Prostate gland (tissue), 2 donors: ENCODE data around the gene KCNG2. TPM values are rescaled to one million over a fixed set of nuclear protein-coding genes. Genes with fewer than 3 reads are reported as not detected.

ENCODE experiments used
- DNase-seq: peaks from one replicate; pipeline ENCODE4 v3.0.0-alpha.2; 2019; ENCODE audit warnings: low spot score
- H3K27ac ChIP-seq, 2 donors: fragments of 200-600 bp; sonication (generic); 2 replicates each; pipeline ENCODE4 v1.5.1; 2017 to 2019
- H3K27me3 ChIP-seq: fragments of 200-600 bp; sonication (generic); replicated peaks from 2 replicates; pipeline ENCODE4 v1.5.1; 2019; ENCODE audit not compliant: insufficient read depth
- H3K36me3 ChIP-seq, 2 donors: fragments of 200-600 bp; sonication (generic); 1 replicate in 1 of 2; 2 replicates in 1 of 2; pipeline versions ENCODE4 v1.5.1 to v1.8.1; 2017 to 2019
- H3K4me1 ChIP-seq: fragments of 200-600 bp; sonication (generic); replicated peaks from 2 replicates; pipeline ENCODE4 v1.5.1; 2019
- H3K4me3 ChIP-seq, 2 donors: fragments of 200-600 bp; sonication (generic); 2 replicates each; pipeline ENCODE4 v1.5.1; 2017 to 2019
- H3K9me3 ChIP-seq: fragments of 200-600 bp; sonication (generic); 2 replicates; pipeline ENCODE4 v1.5.1; 2017
- POLR2A ChIP-seq: fragments of 450-650 bp; IDR thresholded peaks from one replicate; pipeline ENCODE4 v1.6.1; 2016; ENCODE audit warnings: antibody characterized with exemption, mild to moderate bottlenecking
- POLR2AphosphoS5 ChIP-seq: sonication (generic); formaldehyde crosslinking; IDR thresholded peaks from one replicate; pipeline ENCODE4 v1.6.1; 2017; ENCODE audit warnings: antibody characterized with exemption
- WGBS: methylation state at CpG from one replicate; pipeline ENCODE4 v1.1.5; 2018; 5-methylcytosine and 5-hydroxymethylcytosine counted together
- intact Hi-C: fragments of 100-400 bp; cut with DNase I; formaldehyde crosslinking; loops from one replicate; pipeline ENCODE4 v1.14.2; 2022
- total RNA-seq, 2 donors: library from RNA; depleted of rRNA; stranded (reverse); fragments of >200 nt; gene quantifications; one replicate each; pipeline ENCODE4 v1.1.0, GENCODE V29; 2016
- TF ChIP-seq, protein P1 (sequence below), 4 experiments: fragments of 200-600 bp in 2 of 4; fragments of 450-650 bp in 2 of 4; sonication (generic) in 2 of 4; IDR thresholded peaks; 1 replicate in 3 of 4; 2 replicates in 1 of 4; pipeline ENCODE4 v1.5.1; 2016 to 2019; ENCODE audit warnings: antibody characterized with exemption in 4 of 4, mild to moderate bottlenecking in 2 of 4, moderate library complexity in 2 of 4

Gene KCNG2
- total RNA-seq, 2 donors from 2014 or later, result 3.7 TPM; not detected in 1

- WGBS, result 93% methylated on average over 22 of the region's 25 CpGs
- H3K36me3 ChIP-seq, result no peaks in the 10 kb centered on the region
- DNase-seq, result no peak
- TF ChIP-seq, protein P1, sequence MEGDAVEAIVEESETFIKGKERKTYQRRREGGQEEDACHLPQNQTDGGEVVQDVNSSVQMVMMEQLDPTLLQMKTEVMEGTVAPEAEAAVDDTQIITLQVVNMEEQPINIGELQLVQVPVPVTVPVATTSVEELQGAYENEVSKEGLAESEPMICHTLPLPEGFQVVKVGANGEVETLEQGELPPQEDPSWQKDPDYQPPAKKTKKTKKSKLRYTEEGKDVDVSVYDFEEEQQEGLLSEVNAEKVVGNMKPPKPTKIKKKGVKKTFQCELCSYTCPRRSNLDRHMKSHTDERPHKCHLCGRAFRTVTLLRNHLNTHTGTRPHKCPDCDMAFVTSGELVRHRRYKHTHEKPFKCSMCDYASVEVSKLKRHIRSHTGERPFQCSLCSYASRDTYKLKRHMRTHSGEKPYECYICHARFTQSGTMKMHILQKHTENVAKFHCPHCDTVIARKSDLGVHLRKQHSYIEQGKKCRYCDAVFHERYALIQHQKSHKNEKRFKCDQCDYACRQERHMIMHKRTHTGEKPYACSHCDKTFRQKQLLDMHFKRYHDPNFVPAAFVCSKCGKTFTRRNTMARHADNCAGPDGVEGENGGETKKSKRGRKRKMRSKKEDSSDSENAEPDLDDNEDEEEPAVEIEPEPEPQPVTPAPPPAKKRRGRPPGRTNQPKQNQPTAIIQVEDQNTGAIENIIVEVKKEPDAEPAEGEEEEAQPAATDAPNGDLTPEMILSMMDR (IDR thresholded peaks at IDR 0.05), result no peak
- TF ChIP-seq POLR2A (no peak), POLR2AphosphoS5 (no peak)
- no peak overlapping the region for H3K4me3 ChIP-seq
- H3K4me1 ChIP-seq, result peaks cover 5% of the 10 kb centered on the region
- no peak overlapping the region for H3K27ac ChIP-seq
- H3K27me3 ChIP-seq, result no peaks in the 10 kb centered on the region
- intact Hi-C loops, result no loop called here
- H3K9me3 ChIP-seq, result no peaks in the 10 kb centered on the region
These were observed 130.1 kb downstream of the KCNG2 start for GRCh38 chr18:79927607-79928562.

- DNase-seq, result no peak
- Histone ChIP-seq H3K27ac (no peak overlapping the region), H3K36me3 (no peaks in the 10 kb centered on the region), H3K27me3 (no peaks in the 10 kb centered on the region), H3K4me1 (peaks cover 5% of the 10 kb centered on the region), H3K9me3 (no peaks in the 10 kb centered on the region), H3K4me3 (no peak overlapping the region)
- TF ChIP-seq, protein P1 (IDR thresholded peaks at IDR 0.05), result no peak
- TF ChIP-seq POLR2AphosphoS5 (no peak), POLR2A (no peak)
- 92% methylated on average over 9 of the region's 9 CpGs for WGBS
- intact Hi-C loops, result no loop called here
These were observed 130.8 kb downstream of the KCNG2 start for GRCh38 chr18:79928563-79928960.

DNA sequence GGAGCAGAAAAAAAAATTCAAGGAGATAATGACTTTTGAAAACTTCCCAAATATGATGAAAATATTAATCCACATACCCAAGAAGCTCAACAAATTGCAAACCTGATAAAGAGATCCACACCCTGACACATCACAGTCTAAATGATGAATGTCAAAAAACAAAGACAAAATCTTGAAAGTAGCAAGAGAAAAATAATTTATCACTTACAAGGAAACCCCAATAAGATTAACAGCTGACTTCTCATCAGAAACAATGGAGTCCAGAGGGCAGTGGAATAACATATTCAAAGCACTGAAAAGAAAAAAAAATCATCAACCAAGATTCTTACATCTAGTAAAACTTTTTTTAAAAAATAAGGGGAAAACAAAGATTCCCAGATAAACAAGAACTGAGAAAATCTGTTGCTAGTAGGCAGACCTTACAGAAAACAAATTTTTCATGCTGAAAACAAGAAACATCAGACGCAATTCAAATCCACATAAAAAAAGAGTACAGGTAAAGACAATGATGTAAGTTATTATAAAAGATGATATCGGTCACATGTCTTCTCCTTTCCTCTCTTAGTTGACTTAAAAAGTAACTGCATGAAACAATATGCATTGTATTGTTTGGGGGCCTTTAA, 132.4 kb downstream of the KCNG2 start:
- Histone ChIP-seq H3K27me3 (no peaks in the 10 kb centered on the region), H3K27ac (no peak overlapping the region), H3K4me1 (peaks cover under 1% of the 10 kb centered on the region), H3K36me3 (no peaks in the 10 kb centered on the region), H3K4me3 (no peak overlapping the region), H3K9me3 (no peaks in the 10 kb centered on the region)
- intact Hi-C loops, result no loop called here
- TF ChIP-seq, protein P1 (IDR thresholded peaks at IDR 0.05), result no peak
- TF ChIP-seq POLR2AphosphoS5 (no peak), POLR2A (no peak)
- 96% methylated on average over 2 of the region's 2 CpGs for WGBS
- no peak for DNase-seq

- no peaks in the 10 kb centered on the region for H3K9me3 ChIP-seq
- H3K27ac ChIP-seq, result no peak overlapping the region
- 92% methylated on average over 2 of the region's 2 CpGs for WGBS
- H3K27me3 ChIP-seq, result no peaks in the 10 kb centered on the region
- H3K36me3 ChIP-seq, result no peaks in the 10 kb centered on the region
- no peak overlapping the region for H3K4me3 ChIP-seq
- H3K4me1 ChIP-seq, result no peaks in the 10 kb centered on the region
- TF ChIP-seq POLR2AphosphoS5, result no peak
- TF ChIP-seq, protein P1 (IDR thresholded peaks at IDR 0.05), result no peak
- TF ChIP-seq POLR2A, result no peak
- no peak for DNase-seq
- intact Hi-C loops, result no loop called here
These were observed 133.7 kb downstream of the KCNG2 start for GRCh38 chr18:79931475-79931874.
